SK-N-DZ (cell line): Measurements from ENCODE around the gene L3MBTL2.

Source experiments
- DNase-seq: peaks from one replicate; pipeline ENCODE4 v3.0.0-alpha.2; 2015; ENCODE audit warnings: low spot score
- small RNA-seq, 2 experiments: library from RNA; depleted of rRNA; stranded (forward); fragments of <200 nt; gene quantifications; one replicate each; pipeline ENCODE3, GENCODE V24; 2014

Gene L3MBTL2

GRCh38 chr22:41267958-41268357, 62.8 kb downstream of the L3MBTL2 start:
- no peak for DNase-seq

DNA sequence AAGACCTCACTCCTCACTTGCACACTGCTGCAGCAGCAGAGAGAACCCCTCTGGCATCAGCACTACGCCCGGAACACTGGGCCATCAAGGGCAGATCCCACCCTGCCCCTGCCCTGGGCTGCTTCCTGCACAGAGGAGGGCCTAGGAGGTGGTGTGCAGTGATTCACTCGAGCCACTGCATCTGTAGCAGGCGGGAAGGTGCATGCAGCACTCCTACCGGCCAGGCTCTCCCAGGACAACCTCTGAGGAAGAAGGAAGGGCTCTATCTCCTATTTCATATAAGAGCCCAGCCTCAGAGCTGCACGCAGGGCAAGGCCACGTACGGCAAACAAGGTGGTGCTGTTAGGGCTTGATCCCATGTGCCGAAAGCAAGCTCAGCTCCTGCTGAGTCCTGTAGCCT, 66.7 kb downstream of the L3MBTL2 start:
- DNase-seq: no peak

- no peak for DNase-seq
Measured at GRCh38 chr22:41273128-41273527, 68.0 kb downstream of the L3MBTL2 start.

- no peak for DNase-seq
Measured at GRCh38 chr22:41274856-41275255, 69.7 kb downstream of the L3MBTL2 start.

- no peak for DNase-seq
Measured at GRCh38 chr22:41280065-41280464, 75.0 kb downstream of the L3MBTL2 start.

- DNase-seq: no peak
Measured at GRCh38 chr22:41280854-41281253, 75.7 kb downstream of the L3MBTL2 start.

Small RNAs within 50 kb of the gene (small RNA-seq; reads per million reads assigned to genes)
- gene MIR6889: 0 reads per million in 2 experiments
- gene RNU6-375P: 0 reads per million in 2 experiments
